ENCODE data around the gene GPR61.

GPR61 gene

GRCh38 chr1:109569323-109569722 lies 29.7 kb downstream of the GPR61 start:
- no peak for DNase-seq (ENCODE audit: low read depth)

- DNase-seq (ENCODE audit: low read depth): peak; percentile 67
Measured at GRCh38 chr1:109570414-109570813, 30.7 kb downstream of the GPR61 start.

- no peak for DNase-seq (ENCODE audit: low read depth)
Measured at GRCh38 chr1:109573785-109574184, 34.1 kb downstream of the GPR61 start.

GRCh38 chr1:109578947-109579443 lies 39.3 kb downstream of the GPR61 start:
- DNase-seq (ENCODE audit: low read depth): peak; percentile 11

GRCh38 chr1:109579491-109579890 lies 39.8 kb downstream of the GPR61 start:
- DNase-seq (ENCODE audit: low read depth): no peak

GRCh38 chr1:109582021-109582420 lies 42.3 kb downstream of the GPR61 start:
- DNase-seq (ENCODE audit: low read depth): no peak

GRCh38 chr1:109584766-109585165 lies 45.1 kb downstream of the GPR61 start:
- DNase-seq (ENCODE audit: low read depth): no peak

GRCh38 chr1:109586055-109586454 lies 46.4 kb downstream of the GPR61 start:
- DNase-seq (ENCODE audit: low read depth): no peak

- no peak for DNase-seq (ENCODE audit: low read depth)
Measured at GRCh38 chr1:109589177-109589576, 49.5 kb downstream of the GPR61 start.

- DNase-seq (ENCODE audit: low read depth): no peak
Measured at GRCh38 chr1:109589679-109590078, 50.0 kb downstream of the GPR61 start.

- DNase-seq (ENCODE audit: low read depth): no peak
Measured at GRCh38 chr1:109592916-109593315, 53.2 kb downstream of the GPR61 start.

GRCh38 chr1:109595531-109595930 lies 55.9 kb downstream of the GPR61 start:
- peak; percentile 52 for DNase-seq (ENCODE audit: low read depth)
